Right ventricle myocardium inferior (tissue), 1 donor: ENCODE results near the gene PHLDB1. TPM values are rescaled to one million over a fixed set of nuclear protein-coding genes. Genes with fewer than 3 reads are reported as not detected.

Experiments
- ATAC-seq: fragments of 200-7000 bp; cut with Tn5 transposase; one replicate; pipeline ENCODE4 v1.9.1; 2020; ENCODE audit warnings: mild to moderate bottlenecking, moderate library complexity
- DNase-seq: peaks from one replicate; pipeline ENCODE4 v3.0.0; 2021; ENCODE audit errors: missing footprints
- intact Hi-C: fragments of 100-400 bp; cut with DNase I; formaldehyde crosslinking; loops from one replicate; pipeline ENCODE4 v1.11.0; 2022
- microRNA-seq: library from miRNA; unstranded; fragments of <30 nt; microRNA quantifications from one replicate; pipeline ENCODE4 v1.2.0, GENCODE V29; 2020
- total RNA-seq: library from RNA; stranded (reverse); fragmentation: NEBNext Ultra II Directional; extraction: Animal tissue kit (Norgen Biotek cat#: 25700); gene quantifications from one replicate; pipeline ENCODE4 v1.2.1, GENCODE V29; 2021
- donor health status: DM: no; HTN: yes; CAD: no; lungs with severe emphysema.

Gene PHLDB1
- total RNA-seq, 1 donor from 2014 or later: 115 TPM

GRCh38 chr11:118691926-118692830 lies 84.8 kb downstream of the PHLDB1 start:
- no peak for ATAC-seq
- DNase-seq: no peak
- intact Hi-C loops: loop anchor here (2.0 to 10.0 kb wide), 2 partner anchors 99 to 213 kb away; partner anchors contain the start of gene DDX6

- intact Hi-C loops: loop anchor here (10.0 kb wide), 1 partner anchor 211 kb away; no protein-coding TSS in a partner anchor
- ATAC-seq (no peak), DNase-seq (no peak)
Observed at GRCh38 chr11:118694185-118694584, 86.8 kb downstream of the PHLDB1 start.

GRCh38 chr11:118694771-118695170 lies 87.4 kb downstream of the PHLDB1 start:
- intact Hi-C loops: loop anchor here (10.0 kb wide), 1 partner anchor 210 kb away; no protein-coding TSS in a partner anchor
- DNase-seq: no peak
- ATAC-seq: no peak

GRCh38 chr11:118696673-118697226 lies 89.3 kb downstream of the PHLDB1 start:
- intact Hi-C loops: loop anchor here (10.0 kb wide), 1 partner anchor 208 kb away; no protein-coding TSS in a partner anchor
- DNase-seq: no peak
- ATAC-seq: no peak

GRCh38 chr11:118697346-118697745 lies 89.9 kb downstream of the PHLDB1 start:
- no peak for DNase-seq

GRCh38 chr11:118699506-118700220 lies 92.2 kb downstream of the PHLDB1 start:
- no peak for ATAC-seq
- intact Hi-C loops: loop anchor here (10.0 kb wide), 1 partner anchor 205 kb away; no protein-coding TSS in a partner anchor
- DNase-seq: no peak

More at GRCh38 chr11:118697346-118697745, 89.9 kb downstream of the PHLDB1 start:
- ATAC-seq: no peak
- intact Hi-C loops: loop anchor here (10.0 kb wide), 1 partner anchor 207 kb away; no protein-coding TSS in a partner anchor

GRCh38 chr11:118703563-118704106 lies 96.2 kb downstream of the PHLDB1 start:
- intact Hi-C loops: no loop called here
- ATAC-seq (no peak), DNase-seq (no peak)

- DNase-seq (no peak), ATAC-seq (no peak)
- intact Hi-C loops: no loop called here
Observed at GRCh38 chr11:118705111-118705741, 97.8 kb downstream of the PHLDB1 start.

- ATAC-seq (no peak), DNase-seq (no peak)
- intact Hi-C loops: no loop called here
Observed at GRCh38 chr11:118705791-118706545, 98.6 kb downstream of the PHLDB1 start.

- intact Hi-C loops: no loop called here
- ATAC-seq (no peak), DNase-seq (no peak)
Observed at GRCh38 chr11:118706546-118706825, 99.1 kb downstream of the PHLDB1 start.

Small RNA genes within 50 kb of the gene (microRNA-seq; reads per million reads assigned to microRNA genes)
- not detected for gene MIR6716

Other genes starting within 250 kb of the PHLDB1 start
- 32.0 TPM for gene UBE4A, start 248.0 kb upstream of the PHLDB1 start, total RNA-seq
- gene ATP5MG, start 206.0 kb upstream of the PHLDB1 start, total RNA-seq: 762 TPM
- 24.3 TPM for gene KMT2A, start 171.1 kb upstream of the PHLDB1 start, total RNA-seq
- gene TTC36, start 80.1 kb upstream of the PHLDB1 start, total RNA-seq: 0.92 TPM
- gene TMEM25, start 76.4 kb upstream of the PHLDB1 start, total RNA-seq: 10.8 TPM
- gene IFT46, start 41.7 kb upstream of the PHLDB1 start, total RNA-seq: 24.9 TPM
- 93.4 TPM for gene ARCN1, start 35.2 kb upstream of the PHLDB1 start, total RNA-seq
- not detected for gene TREH, start 72.0 kb downstream of the PHLDB1 start, total RNA-seq
- gene DDX6, start 183.5 kb downstream of the PHLDB1 start, total RNA-seq: 121 TPM